Keratinocyte (primary cell): Measurements from ENCODE around the gene RACGAP1. TPM values are rescaled to one million over a fixed set of nuclear protein-coding genes. Genes with fewer than 3 reads are reported as not detected.

Experiments used
- DNase-seq: peaks from one replicate; pipeline ENCODE4 v3.0.0-alpha.2; 2011; ENCODE audit warnings: low read depth, missing footprints, low spot score
- FAIRE-seq: peaks from 2 replicates; lab custom pipeline; 2011; peaks lifted over from hg19 to GRCh38; lab: Jason Lieb, UNC
- H2AFZ ChIP-seq: 2 replicates; pipeline ENCODE4 v1.6.0; 2012; ENCODE audit warnings: low read length, control low read depth, inconsistent platforms; ENCODE audit not compliant: control insufficient read depth
- H3K27ac ChIP-seq: 2 replicates; pipeline ENCODE4 v1.5.1; 2011; ENCODE audit warnings: low read length; ENCODE audit not compliant: control insufficient read depth, insufficient read depth
- H3K27me3 ChIP-seq: 3 replicates; pipeline ENCODE4 v1.6.0; 2011; ENCODE audit warnings: low read length; ENCODE audit not compliant: control insufficient read depth, insufficient read depth; ENCODE audit errors: extremely low read depth
- H3K36me3 ChIP-seq, 2 experiments: 2 replicates in 1 of 2; 3 replicates in 1 of 2; pipeline ENCODE4 v1.5.1; 2011; ENCODE audit warnings: low read length in 2 of 2, mild to moderate bottlenecking in 1 of 2; ENCODE audit not compliant: control insufficient read depth in 2 of 2, insufficient read depth in 2 of 2; ENCODE audit errors: extremely low read depth in 1 of 2
- H3K4me1 ChIP-seq: 3 replicates; pipeline ENCODE4 v1.5.1; 2011; ENCODE audit warnings: low read length; ENCODE audit not compliant: control insufficient read depth, insufficient read depth; ENCODE audit errors: extremely low read depth
- H3K4me2 ChIP-seq: 3 replicates; pipeline ENCODE4 v1.6.0; 2011; ENCODE audit warnings: low read depth, low read length; ENCODE audit not compliant: control insufficient read depth, insufficient read depth; ENCODE audit errors: extremely low read depth
- H3K4me3 ChIP-seq, 3 experiments: fragments of 200-600 bp in 1 of 3; sonication (generic) in 1 of 3; 2 replicates in 2 of 3; 3 replicates in 1 of 3; pipeline ENCODE4 v1.5.1; 2011 to 2016; ENCODE audit warnings: low read length in 3 of 3, mild to moderate bottlenecking in 3 of 3, control low read depth in 2 of 3, inconsistent platforms in 1 of 3, low read depth in 1 of 3, mixed read lengths in 1 of 3, mixed run types in 1 of 3, moderate library complexity in 1 of 3; ENCODE audit not compliant: control insufficient read depth in 2 of 3, insufficient read depth in 2 of 3; ENCODE audit errors: extremely low read depth in 1 of 3
- H3K79me2 ChIP-seq: 2 replicates; pipeline ENCODE4 v1.6.0; 2012; ENCODE audit warnings: low read length; ENCODE audit not compliant: control insufficient read depth, insufficient read depth
- H3K9ac ChIP-seq: 3 replicates; pipeline ENCODE4 v1.6.0; 2011; ENCODE audit warnings: low read length; ENCODE audit not compliant: control insufficient read depth, insufficient read depth; ENCODE audit errors: extremely low read depth
- H3K9me1 ChIP-seq: 3 replicates; pipeline ENCODE4 v1.6.0; 2011; ENCODE audit warnings: low read length; ENCODE audit not compliant: control insufficient read depth, insufficient read depth; ENCODE audit errors: extremely low read depth
- H3K9me3 ChIP-seq: 2 replicates; pipeline ENCODE4 v1.5.1; 2012; ENCODE audit warnings: low read depth, low read length; ENCODE audit not compliant: control insufficient read depth
- H4K20me1 ChIP-seq: 3 replicates; pipeline ENCODE4 v1.6.0; 2011; ENCODE audit warnings: low read length; ENCODE audit not compliant: control insufficient read depth, insufficient read depth; ENCODE audit errors: extremely low read depth
- CTCF ChIP-seq, 3 experiments: IDR thresholded peaks in 1 of 3; conservative IDR thresholded peaks in 1 of 3; optimal IDR thresholded peaks in 1 of 3; 2 replicates in 2 of 3; 3 replicates in 1 of 3; pipeline versions ENCODE3 to v1.5.1; 2011; ENCODE audit warnings: low read length in 3 of 3, mild to moderate bottlenecking in 3 of 3, moderate library complexity in 2 of 3, control low read depth in 1 of 3, inconsistent platforms in 1 of 3; ENCODE audit not compliant: insufficient read depth in 2 of 3; ENCODE audit errors: extremely low read depth in 1 of 3
- EZH2 ChIP-seq: IDR thresholded peaks from one replicate; pipeline ENCODE4 v1.6.1; 2012; ENCODE audit warnings: inconsistent platforms, mild to moderate bottlenecking, low read length, moderate library complexity
- dilution Hi-C: fragments of 300-500 bp; cut with MboI; formaldehyde crosslinking; loops from one replicate; pipeline ENCODE4 v1.7.0; 2020; ENCODE audit warnings: low sequenced_read_pairs; ENCODE audit not compliant: extremely low pct_ligation_motif_present
- polyA plus RNA-seq, 5 experiments: library from polyadenylated mRNA; depleted of rRNA in 3 of 5; stranded (reverse) in 3 of 5; stranded (forward) in 1 of 5; unstranded in 1 of 5; fragments of >200 nt; gene quantifications; 1 replicate in 1 of 5; 2 replicates in 3 of 5; 3 replicates in 1 of 5; pipeline versions ENCODE4 v1.2.1 to v1.2.3, GENCODE V29; 2011 to 2012; ENCODE audit warnings: missing spikeins in 2 of 5, low read depth in 1 of 5, low replicate concordance in 1 of 5

Gene RACGAP1
- polyA plus RNA-seq, 1 donor (not counting 4 experiments of a cell fraction or from before 2014, with no cell fraction given) = 57.1 TPM

DNA sequence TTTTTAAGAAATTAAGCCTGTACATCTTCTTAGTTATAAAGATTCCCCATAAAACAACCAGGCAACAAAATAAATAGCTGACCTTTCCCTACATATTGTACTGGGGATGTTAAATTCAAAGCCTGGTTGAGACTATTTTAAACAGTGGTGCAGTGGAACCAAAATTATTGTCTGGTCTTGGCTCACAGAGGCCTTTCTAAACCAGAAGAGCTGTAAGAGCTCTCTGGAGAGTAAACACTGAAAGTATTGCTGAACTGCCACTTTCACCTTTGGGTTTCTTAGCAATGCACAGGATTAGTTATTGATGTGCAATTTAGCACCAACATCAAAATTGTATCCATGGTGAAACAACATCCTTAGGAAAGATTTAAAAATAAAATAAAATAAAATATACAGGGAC is 20.6 kb downstream of the RACGAP1 start:
- H3K27me3 ChIP-seq = no peaks in the 10 kb centered on the region
- H2AFZ ChIP-seq = no peak overlapping the region
- TF ChIP-seq EZH2 (no peak), CTCF (optimal IDR thresholded peaks at IDR 0.05 in 1 of 3, IDR thresholded peaks at IDR 0.05 in 1 of 3, conservative IDR thresholded peaks at IDR 0.05 in 1 of 3; ENCODE audit: extremely low read depth in 1 of 3, insufficient read depth in 2 of 3, low read length in 3 of 3) (no peak)
- H4K20me1 ChIP-seq = no peaks in the 10 kb centered on the region
- no peak overlapping the region for H3K9ac ChIP-seq
- H3K4me2 ChIP-seq = no peak overlapping the region
- H3K9me1 ChIP-seq = no peaks in the 10 kb centered on the region
- H3K9me3 ChIP-seq = no peaks in the 10 kb centered on the region
- H3K36me3 ChIP-seq = peaks cover 9 to 15% of the 10 kb centered on the region in 2 experiments
- no peak overlapping the region for H3K4me3 ChIP-seq
- DNase-seq (no peak), FAIRE-seq (no peak)
- no peak overlapping the region for H3K27ac ChIP-seq
- dilution Hi-C loops = loop anchor here (10.0 kb wide), 1 partner anchor 60 kb away; no protein-coding TSS in a partner anchor
- H3K79me2 ChIP-seq = peaks cover 12% of the 10 kb centered on the region
- no peaks in the 10 kb centered on the region for H3K4me1 ChIP-seq

GRCh38 chr12:50003595-50003994 is 21.7 kb downstream of the RACGAP1 start:
- Histone ChIP-seq H3K4me1 (no peaks in the 10 kb centered on the region), H3K4me2 (no peak overlapping the region), H3K36me3 (peaks cover 9 to 19% of the 10 kb centered on the region in 2 experiments), H2AFZ (no peak overlapping the region), H3K4me3 (no peak overlapping the region), H3K9me1 (no peaks in the 10 kb centered on the region), H3K79me2 (peaks cover 7% of the 10 kb centered on the region), H4K20me1 (no peaks in the 10 kb centered on the region), H3K27ac (no peak overlapping the region), H3K9ac (no peak overlapping the region), H3K9me3 (no peaks in the 10 kb centered on the region), H3K27me3 (no peaks in the 10 kb centered on the region)
- no peak for TF ChIP-seq EZH2
- TF ChIP-seq CTCF (optimal IDR thresholded peaks at IDR 0.05 in 1 of 3, IDR thresholded peaks at IDR 0.05 in 1 of 3, conservative IDR thresholded peaks at IDR 0.05 in 1 of 3; ENCODE audit: extremely low read depth in 1 of 3, insufficient read depth in 2 of 3, low read length in 3 of 3) = no peak
- dilution Hi-C loops = loop anchor here (10.0 kb wide), 1 partner anchor 61 kb away; no protein-coding TSS in a partner anchor
- DNase-seq = no peak
- FAIRE-seq = no peak
